Smooth muscle cell of the brain vasculature (primary cell): Measurements from ENCODE around the gene SLC45A2.
"Not testable (repeated sequence)": the region's sequence is repeated elsewhere in the genome, so short reads cannot be mapped to it uniquely, and the experiment has no call there.

Source experiments
- DNase-seq: peaks from one replicate; pipeline ENCODE4 v3.0.0-alpha.2; 2012; ENCODE audit warnings: low read depth, low spot score

Gene SLC45A2

GRCh38 chr5:33929925-33930690 lies 54.4 kb downstream of the SLC45A2 start:
- DNase-seq = no peak

GRCh38 chr5:33928283-33928682 lies 56.2 kb downstream of the SLC45A2 start:
- no peak for DNase-seq

DNA sequence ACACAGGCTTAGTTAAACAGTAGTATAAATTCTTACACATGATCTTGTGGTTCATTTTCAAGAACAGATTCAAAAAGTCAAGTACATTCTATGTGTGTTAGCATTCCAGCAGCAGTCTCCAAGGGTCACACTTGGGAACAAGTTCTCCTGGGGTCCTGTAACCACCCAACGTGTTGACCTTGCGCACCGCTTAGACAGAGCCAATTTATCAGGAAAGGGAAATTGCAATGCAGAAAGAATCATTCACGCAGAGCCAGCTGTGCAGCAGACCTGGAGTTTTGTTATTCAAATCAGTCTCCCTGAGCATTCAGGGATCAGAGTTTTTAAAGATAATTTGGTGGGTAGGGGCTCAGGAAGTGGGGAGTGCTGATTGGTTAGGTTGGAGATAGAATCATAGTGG lies 56.8 kb downstream of the SLC45A2 start:
- no peak for DNase-seq

GRCh38 chr5:33925278-33925677 lies 59.2 kb downstream of the SLC45A2 start:
- no peak for DNase-seq

DNA sequence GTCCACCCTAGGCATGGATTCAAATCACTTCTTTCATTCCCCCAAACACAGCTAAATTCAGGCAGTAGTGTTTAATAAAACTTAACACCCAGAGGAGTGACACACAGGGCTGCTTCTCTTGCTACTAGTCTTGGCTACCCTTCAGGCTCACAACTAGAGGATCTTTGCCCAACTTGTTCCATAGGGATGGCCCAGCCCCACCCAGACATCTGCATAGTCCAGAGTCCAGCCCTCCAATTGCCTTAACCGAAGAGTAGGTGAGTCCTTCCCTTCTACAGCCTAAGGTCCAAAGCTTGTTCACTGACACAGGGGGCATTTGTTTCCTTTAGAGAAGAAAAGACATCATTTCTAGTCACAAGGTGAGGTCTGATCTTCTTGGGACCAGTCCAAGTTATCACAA lies 63.5 kb downstream of the SLC45A2 start:
- no peak for DNase-seq

DNA sequence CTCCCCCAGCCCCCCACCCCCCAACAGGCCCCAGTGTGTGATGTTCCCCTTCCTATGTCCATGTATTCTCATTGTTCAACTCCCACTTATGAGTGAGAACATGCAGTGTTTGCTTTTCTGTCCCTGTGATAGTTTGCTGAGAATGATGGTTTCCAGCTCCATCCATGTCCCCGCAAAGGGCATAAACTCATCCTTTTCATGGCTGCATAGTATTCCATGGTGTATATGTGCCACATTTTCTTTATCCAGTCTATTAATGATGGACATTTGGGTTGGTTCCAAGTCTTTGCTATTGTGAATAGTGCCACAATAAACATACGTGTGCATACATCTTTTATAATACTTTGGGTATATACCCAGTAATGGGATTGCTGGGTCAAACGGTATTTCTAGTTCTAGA lies 69.6 kb downstream of the SLC45A2 start:
- DNase-seq = not testable (repeated sequence)

- not testable (repeated sequence) for DNase-seq
These were observed 78.2 kb downstream of the SLC45A2 start for GRCh38 chr5:33906248-33906647.

- DNase-seq = no peak
These were observed 79.1 kb downstream of the SLC45A2 start for GRCh38 chr5:33905381-33905780.

DNA sequence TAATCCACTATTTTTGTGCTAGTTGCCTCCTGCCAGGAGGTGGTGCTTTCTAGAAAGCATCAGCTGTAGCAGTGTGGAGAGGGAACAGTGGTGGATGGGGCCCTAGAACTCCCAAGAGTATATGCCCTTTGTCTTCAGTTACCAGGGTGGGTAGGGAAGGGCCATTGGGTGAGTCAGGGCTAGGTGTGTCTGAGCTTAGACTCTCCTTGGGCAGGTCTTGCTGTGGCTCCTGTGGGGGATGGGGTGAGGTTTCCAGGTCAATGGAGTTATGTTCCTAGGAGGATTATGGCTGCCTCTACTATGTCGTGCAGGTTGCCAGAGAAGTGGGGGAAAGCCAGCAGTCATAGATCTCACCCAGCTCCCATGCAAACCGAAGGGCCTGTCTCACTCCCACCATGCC lies 81.4 kb downstream of the SLC45A2 start:
- DNase-seq = no peak

GRCh38 chr5:33901156-33901555 lies 83.3 kb downstream of the SLC45A2 start:
- DNase-seq = no peak
